RPMI8226 (cell line): ENCODE results near the gene MAN2A1.

Experiments used
- DNase-seq: peaks from one replicate; pipeline ENCODE4 v3.0.0-alpha.2; 2015

Gene MAN2A1

DNA sequence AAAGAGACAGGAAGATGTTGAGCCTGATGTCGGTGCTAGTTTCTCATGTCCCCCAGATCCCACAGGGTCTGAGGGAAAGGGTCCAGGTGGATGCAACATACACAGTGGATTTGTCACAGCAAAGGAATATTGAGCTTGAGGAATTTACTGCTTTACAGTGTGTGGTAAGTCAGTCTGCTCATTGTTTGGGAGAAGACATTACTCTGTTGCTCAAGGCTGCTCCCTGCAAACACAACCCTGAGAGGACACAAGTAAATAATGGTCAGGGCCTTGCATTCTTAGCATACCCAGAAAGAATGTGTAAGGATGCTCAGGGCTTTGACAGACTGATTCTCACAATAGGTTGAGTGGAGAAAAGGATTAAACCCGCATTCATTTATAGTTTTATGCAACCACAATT is 7.3 kb upstream of the MAN2A1 start:
- no peak for DNase-seq

DNA sequence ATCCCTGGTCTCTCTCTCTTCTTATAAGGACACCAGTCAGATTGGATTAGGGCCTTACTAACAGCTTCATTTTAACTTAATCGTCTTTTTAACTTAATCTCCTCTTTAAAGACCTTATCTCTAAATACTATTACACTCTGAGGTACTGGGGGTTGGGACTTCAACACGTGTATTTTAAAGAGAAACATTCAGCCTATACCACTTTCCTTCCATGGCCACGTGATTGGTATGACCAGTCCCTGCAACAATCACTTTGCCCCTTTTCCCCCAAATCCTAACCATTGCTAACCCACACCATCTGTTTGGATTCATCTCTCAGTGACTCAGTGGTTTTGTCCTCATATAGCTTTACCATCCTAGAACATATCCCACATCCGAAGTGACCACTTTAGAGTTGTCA is 3.8 kb upstream of the MAN2A1 start:
- DNase-seq = no peak

DNA sequence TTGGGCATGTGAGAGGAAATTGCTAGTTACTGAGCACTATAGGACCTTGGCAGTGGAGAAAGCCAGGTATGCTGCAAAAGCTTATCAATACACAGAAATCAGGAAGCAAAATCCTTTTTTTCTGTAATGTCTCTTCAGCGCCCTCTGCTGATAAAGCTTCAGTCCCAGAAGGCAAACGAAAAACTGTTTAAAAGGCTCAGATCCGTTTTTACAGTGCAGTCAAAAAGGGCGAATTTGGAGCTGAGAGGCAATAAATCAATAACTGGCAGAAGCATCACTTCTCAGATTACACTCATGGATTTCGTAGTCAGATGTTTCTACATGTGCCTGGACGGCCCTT is 1.1 kb upstream of the MAN2A1 start:
- peak; percentile 82 for DNase-seq

DNA sequence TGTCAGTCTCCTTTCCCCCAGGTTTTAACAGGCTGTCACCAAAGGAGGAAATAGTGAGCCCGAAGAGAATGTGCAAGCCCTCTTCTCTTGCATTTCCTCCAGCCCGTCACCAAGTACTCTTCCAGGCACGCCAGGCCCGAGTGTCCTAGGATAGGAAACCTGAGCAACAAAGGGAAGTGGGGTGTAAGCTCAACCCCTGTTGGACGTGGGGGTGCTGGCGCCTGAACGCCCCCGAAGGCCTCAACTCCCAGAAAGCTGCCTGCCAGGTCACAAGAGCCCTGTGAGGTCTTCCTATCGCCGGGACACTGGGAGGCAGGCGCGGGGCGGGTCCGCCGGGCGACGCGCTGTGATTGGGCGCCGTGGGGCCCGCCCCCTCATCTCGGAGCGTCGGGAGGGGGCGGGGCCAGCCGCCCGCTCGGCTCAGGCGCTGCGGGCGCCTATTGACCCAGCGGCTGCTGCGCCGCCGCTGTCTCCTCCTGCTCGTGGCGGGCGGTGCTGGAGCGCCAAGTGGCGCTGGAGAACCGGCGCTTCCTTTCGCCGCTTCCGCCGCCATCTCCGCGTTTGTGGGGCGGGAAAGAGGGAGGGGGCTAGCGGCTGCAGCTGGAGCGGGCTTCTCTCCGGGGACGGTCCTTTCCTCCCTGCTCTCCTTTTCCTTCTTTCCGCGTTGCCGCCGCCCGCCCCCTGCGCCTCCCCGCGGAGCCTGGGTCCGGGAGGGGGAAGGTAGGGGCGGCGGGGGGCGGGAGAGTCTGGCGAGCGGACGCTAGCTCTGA is 572 bp upstream of the MAN2A1 start:
- peak; percentile 98 for DNase-seq

DNA sequence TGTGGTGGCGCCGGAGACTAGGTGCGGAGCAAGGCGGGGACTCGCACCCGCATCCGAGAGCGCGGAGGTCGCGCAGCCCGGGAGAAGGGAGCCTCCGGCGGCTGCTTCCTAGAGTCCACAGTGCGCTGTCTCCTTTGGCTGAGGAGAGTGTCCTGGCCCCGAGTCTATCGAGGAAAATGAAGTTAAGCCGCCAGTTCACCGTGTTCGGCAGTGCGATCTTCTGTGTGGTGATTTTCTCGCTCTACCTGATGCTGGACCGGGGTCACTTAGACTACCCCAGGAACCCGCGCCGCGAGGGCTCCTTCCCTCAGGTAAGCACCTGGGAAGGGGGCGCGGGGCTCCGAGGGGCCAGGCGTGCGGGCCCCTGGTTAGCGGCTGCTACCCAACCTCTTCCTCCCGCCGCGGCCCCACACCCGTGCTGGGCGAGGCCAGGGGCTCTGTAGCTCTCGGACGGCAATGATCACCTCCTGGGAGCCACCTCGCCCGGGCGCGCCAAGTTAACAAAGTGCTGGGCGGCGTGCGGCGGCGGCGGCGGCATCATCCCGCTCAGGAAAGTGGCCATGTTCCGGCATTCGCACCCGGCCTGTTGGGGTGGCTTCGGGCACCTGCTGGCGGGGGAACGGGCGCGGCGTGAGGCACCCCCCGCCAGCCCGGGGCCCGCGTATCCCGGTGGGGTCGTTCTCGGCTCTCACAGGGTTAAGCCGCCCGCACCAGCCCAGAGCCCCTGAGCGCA is 681 bp downstream of the MAN2A1 start:
- peak; percentile 55 for DNase-seq

DNA sequence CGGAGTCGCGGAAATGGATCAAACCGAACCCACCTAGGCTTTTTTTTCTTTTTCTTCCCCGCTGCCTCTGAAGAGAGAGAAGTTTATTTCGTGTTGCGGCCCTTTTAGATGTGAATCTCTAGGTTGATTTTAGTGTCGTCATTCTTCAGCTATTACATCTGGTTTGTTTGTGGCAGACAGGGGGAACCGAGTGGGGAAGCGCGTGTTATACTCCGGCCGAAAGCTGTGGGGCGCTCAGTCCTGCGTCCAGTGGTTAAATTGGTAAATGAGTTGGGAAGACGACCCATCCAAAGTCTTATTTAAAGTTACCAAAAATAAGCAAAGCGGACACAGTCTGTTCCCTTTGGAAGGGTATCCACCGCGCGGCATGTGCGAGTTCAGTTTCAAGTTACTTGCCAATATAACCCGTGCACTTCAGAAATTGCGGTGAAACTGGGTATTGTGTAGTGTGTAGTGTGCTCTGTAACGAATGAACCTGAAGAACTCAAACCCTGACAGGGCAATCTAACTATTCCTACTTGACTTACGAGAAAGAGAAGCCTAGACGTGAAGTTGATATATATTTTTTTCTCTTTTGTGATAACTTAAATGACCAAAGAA is 1.3 kb downstream of the MAN2A1 start:
- peak; percentile 83 for DNase-seq

DNA sequence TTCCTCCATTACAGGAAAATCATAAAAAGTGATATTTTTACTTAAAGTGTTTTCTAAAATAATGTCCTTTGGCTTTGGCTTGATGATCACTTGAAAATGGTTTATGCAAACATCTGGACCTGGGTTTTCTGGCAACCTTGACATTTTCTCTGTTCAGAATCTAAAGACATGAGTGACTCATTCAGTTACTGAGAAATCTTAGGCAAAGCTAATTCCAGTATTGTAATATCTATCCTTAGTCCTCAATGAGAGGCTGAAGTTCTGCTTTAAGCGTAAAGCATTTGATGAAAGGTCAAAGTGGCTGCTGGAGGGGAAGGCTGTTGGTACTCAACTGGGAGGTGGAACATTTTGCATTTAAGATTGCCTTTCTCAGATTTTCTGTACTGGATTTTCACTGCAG is 2.3 kb downstream of the MAN2A1 start:
- peak; percentile 43 for DNase-seq

DNA sequence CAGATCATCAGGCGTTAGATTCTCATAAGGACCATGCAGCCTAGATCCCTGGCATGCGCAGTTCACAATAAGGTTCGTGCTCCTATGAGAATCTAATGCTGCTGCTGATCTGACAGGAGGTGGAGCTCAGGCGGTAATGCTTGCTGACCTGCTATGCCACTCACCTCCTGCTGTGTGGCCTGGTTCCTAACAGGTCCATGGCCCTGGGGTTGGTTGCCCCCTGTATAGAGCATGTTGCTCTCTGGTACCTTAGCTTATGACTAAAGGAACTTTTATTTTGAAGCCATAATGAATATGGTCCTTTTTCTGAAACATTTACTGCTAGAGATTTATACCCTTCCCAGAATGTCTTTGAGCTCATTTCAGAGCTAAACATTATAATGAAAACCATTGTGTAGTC is 3.1 kb downstream of the MAN2A1 start:
- peak; percentile 81 for DNase-seq

DNA sequence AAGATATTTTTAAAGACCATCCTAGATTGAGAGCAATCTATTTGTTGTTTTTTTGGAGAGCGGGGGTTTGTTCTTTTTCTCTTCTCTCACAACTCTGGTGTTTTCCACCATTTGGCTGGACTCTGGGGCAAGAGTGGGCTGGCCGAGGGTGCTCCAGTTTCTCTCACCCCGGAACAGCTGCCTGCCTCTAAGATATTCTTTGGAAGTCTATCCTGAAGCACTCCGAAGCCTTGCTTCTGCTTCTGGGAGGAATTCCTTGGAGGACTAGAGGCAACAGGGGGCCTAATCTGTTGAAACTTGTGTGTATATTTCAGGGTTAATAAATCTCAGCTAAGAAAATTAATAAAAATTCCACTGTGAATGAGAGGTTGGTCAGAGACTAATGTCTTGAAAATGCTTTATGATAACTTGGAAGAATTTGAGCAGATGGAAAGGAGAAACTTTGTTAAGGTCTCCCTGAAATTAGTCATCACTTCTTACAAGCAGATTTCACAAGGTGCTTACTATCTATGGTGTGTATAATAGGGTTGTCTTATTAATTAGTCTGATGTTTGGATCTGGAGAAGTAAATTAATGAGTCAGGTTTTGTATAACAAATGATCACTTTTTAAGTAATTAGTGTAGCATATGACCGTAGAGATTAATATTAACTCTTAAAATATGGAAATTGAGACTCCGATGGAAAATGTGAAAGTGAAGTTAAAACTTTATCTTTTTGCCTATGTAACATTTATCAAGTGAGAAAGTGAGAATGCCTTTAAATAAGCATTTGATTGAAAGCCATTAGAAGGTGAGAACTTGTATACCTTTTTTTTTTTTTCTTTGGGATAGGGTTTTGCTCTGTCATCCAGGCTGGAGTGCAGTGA is 4.0 kb downstream of the MAN2A1 start:
- no peak for DNase-seq

DNA sequence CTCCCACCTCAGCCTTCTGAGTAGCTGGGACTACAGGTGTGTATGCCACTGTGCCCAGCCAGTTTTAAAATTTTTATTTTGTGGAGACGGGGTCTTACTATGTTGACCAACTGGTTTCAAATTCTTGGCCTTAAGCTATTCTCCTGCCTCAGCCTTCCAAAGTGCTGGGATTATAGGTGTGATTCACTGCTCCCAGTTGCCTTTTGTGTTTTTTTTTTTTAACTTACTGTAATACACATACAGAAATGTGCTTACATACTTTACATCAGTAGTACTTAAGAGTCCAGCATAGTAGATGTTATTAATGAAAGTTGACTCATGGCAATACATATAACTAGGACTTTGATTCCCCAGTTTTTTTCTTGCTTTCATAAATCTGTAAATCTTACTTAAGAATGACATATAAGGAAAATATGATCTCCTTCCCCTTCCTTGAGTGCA is 4.7 kb downstream of the MAN2A1 start:
- DNase-seq = peak; percentile 35

DNA sequence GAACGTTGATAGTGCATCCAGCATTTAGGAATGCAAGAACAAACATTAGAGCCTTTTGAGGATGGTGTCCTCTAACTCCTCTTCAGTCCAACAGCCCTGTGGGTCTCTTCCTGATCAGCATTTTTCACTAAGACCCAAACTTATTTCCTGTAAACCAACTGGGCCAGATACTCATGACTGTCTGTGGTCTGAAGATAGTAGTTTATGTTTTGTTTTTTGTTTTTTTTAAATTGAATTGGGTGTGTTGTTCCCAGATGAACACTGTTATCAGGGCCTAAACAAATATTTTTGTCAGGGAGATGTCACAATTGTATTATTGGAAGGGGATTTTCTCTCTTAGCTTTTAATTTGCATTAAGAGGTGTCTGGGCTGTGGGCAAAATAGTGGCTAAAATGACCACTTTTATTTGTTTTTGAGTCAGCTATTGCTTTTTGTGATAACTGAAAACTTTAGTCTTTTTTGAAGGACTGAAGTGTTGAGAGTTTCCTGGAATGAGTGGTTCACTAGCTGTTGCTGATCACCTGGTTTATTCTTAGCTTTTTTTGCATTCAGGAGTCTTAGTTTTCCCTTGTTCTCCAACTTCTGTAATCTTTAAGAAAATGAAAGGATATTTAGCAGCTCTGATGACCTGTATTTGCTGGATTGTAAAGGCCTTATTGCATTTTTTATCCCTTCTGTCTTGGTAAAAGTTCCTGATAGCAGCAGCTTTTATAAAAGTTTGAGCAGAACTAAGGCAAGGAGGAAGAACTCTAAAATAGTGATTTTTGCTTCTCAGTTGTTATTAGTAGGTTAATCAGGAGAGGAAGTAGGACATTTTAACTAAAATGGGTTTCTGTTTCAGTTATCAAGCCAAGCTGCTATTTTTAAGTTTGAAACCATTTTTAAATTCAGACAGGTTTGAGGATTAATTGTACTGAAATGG is 5.5 kb downstream of the MAN2A1 start:
- DNase-seq = peak; percentile 43

DNA sequence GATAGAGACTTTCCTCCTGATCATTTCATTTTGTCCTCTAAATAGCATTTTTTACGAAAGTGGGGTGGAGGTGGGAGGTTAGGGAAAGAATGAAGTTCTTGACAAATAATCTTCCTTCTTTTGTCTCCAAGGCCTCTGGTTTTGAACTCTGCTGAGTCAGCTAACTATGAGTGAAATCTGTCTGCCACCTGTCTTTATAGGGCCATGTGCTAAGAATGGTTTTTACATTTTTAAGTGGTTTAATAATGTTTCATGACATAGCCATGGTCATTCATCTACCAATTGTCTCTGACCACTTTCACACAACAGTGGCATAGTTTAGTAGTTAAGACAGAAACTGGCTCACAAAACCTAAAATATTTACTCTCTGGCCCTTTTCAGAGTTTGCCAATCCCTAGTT is 7.6 kb downstream of the MAN2A1 start:
- DNase-seq = peak; percentile 78

DNA sequence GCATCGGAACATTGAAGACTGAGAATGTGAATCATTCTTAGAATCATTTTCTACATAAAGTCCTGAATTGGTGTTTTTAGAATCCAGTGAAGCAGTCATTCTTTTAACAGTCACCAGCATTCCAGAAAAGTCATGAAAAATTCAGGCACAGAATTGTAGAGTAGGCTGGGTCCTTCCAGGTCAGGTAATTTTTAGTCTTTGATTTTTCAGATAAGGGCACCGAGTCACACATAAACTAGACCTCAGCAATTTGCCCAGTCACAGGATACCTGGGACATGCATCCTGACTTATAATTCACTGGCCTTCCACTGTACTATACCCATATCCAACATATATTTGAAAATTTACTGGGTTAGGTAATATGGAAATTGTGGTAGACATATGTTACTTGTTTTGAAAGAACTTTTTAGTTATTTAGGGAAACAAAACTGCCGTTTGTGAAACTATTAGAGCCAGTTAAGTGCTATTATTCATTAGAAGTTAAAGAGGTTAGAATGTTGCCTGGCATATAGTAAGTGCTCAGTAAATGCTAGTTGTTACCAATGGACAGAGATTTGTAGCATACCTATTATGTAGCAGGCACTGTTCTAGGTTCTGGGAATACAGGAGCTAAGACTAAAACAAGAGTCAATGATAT is 10.9 kb downstream of the MAN2A1 start:
- DNase-seq = no peak

DNA sequence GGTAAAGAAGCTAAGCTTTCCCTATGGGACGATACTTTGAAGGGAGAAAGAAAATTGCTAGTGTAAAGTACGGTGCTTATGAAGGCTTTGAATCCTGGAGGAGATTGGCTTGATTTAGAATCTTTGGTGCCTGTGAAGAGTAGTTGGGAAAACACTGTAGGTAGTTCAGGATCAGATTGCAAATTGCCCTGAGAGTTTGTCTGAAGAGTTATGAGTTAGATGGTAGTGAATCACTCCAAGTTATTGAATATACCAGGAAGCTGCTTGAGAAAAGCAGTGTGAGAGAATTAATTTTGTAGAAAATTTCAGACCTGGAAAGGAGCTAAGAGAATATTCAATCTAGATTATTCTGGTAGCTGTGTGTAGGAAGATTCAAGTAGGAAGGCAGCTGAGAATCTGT is 11.5 kb downstream of the MAN2A1 start:
- no peak for DNase-seq

DNA sequence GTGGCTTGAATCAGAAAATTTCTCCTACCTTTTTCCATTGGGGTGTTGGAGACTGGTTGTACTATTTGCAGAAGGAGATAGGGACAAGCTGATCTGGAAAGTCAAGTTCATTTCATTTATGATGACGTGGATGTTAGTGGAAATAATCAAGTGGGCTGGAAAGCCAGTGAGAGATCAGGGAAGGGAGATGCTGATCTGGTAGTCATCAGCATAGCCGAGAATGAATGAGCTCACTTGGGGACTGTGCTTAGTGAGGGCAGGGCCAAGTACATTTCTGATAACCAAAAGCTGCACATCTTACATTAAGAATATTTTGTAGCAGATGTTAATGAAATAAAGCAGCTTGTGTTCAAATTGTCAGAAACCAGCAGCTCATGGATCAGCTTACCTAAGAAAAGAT is 12.1 kb downstream of the MAN2A1 start:
- DNase-seq = no peak

DNA sequence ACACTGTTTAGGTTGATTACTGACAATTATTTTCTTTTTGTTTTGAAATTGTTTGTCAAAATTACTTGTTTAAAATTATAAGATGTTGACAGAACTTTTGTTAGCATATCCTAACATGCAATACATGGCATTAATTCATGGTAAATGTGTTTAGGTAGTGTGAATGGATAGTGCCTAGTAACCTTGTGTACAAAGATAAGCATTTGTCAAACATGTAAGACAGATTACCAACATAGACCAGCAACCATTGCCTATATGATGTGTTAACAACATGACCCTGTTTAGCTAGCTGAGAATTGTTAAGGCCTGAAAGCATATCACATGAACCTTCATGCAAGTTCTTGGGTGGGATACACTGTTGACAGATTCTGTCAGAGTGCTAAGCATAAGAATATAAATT is 13.4 kb downstream of the MAN2A1 start:
- DNase-seq = no peak

DNA sequence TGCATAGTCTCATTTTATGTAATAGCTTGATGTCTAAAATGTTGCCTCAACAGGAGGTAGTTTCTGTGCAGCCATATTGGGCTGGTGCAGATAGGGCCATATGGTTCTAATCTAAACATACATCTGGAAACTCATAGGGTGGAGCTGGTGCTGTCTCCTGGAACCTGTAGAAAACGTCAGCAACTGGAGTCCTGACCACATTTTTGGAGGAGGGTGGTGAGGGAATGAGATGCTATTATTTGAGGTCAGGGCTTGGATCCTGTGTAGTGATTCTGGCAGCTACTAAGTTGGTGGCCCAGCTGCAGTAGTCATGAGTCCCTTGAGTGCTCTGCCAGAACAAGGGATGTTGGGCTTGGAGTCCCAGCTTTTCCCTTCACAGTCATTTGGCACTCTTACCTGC is 14.1 kb downstream of the MAN2A1 start:
- DNase-seq = no peak

DNA sequence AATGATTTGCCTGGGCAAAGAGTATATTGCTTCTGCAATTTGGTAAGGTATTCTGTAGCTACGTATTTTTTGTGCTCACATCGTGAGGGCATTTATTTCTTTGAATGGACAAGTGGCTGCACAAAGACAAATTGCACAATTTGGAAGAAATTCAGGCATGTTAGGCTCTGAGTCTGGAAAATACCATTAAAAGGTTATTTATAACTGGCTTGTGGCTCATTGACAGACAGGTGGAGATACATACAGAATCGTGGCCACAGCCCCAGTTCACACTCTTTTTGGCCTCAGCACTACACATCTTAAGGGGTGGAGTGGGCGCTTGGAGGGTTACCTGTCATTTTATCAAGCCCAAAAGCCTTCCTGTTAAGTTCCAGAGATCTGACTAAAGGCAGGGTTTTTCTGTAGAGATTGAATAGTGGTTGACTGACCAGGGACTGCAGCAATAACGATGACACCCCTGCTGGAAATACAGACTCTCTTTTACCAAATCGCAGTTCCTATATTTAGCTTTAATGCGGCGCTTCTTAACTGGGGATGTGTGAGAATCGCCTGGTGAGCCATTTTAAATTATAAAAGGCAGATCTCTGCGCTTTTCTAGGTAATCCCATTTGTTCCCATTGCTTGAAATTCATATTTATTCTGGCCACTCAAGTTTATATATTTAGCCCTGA is 14.7 kb downstream of the MAN2A1 start:
- DNase-seq = no peak

DNA sequence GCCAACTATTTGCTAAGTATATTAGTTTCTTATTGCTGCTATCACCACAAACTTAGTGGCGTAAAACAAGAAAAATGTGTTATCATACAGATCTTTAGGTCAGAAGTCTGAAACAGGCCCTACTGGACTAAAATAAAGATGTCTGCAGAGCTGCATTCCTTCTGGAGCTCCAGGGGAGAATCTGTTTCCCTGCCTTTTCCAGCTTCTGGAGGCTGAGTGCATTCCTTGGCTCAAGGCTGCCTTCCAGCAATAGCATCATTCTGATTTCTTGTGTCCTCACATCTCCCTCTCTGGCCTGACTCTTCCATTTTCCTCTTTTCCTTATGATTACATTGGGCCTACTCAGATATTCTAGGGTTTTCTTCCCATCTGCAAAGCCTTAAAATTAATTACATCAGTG is 15.9 kb downstream of the MAN2A1 start:
- DNase-seq = no peak

DNA sequence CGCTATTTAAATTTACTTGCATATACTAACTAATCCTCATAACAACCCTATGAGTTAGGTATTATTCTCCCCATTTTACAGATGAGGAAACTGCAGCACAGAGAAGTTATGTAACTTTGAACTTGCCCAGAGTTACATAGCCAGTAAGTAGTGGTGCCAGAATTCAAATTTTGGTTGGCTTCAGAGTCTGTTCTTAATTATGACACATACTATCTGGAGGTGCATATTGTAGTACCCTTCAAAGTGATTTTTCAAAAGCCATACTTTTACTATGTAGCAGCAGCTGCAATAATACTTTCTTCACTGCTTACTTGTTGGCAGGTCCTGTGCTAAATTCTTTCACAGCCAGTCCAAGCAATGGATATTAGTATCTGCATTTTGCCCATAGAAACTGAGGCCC is 16.4 kb downstream of the MAN2A1 start:
- DNase-seq = no peak

DNA sequence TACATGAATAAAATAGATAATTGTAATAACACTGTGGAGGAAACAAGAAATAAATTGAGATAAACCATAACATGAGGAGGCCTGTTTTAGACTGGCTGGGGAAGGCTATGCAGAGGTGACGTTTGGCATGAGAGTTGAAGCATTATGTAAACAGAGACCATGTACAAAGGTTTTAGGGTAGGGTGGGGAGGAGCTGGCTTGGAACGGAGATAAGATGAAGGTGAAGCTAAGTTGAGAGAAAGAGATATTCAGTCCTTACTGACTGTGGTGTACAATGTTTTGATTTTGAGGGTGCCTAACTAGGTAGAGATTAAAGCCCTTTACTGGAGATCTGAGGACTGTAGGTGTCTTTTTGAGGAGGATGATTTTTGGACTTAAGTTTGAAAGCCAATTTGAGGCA is 17.8 kb downstream of the MAN2A1 start:
- no peak for DNase-seq
